Measurements from ENCODE around the gene JAGN1. TPM values are rescaled to one million over a fixed set of nuclear protein-coding genes. Genes with fewer than 3 reads are reported as not detected.

The JAGN1 gene
- total RNA-seq, 4 donors from 2014 or later, result 24.7 to 40.8 (median 33.3) TPM

- H3K9me3 ChIP-seq, result no peaks in the 10 kb centered on the region
- WGBS, 2 donors, result 2% methylated on average over 19 of the region's 99 CpGs; no CpG with 5 or more reads in 1 of the 2 donors
- H3K4me3 ChIP-seq, result peak overlapping the region; percentile 39 to 79 (median 61)
- peaks cover 42 to 72% (median 47%) of the 10 kb centered on the region in 3 donors for H3K4me1 ChIP-seq
- intact Hi-C loops (cut with DNase I), result no loop called here
- DNase-seq, result no peak
- TF ChIP-seq, protein P1, sequence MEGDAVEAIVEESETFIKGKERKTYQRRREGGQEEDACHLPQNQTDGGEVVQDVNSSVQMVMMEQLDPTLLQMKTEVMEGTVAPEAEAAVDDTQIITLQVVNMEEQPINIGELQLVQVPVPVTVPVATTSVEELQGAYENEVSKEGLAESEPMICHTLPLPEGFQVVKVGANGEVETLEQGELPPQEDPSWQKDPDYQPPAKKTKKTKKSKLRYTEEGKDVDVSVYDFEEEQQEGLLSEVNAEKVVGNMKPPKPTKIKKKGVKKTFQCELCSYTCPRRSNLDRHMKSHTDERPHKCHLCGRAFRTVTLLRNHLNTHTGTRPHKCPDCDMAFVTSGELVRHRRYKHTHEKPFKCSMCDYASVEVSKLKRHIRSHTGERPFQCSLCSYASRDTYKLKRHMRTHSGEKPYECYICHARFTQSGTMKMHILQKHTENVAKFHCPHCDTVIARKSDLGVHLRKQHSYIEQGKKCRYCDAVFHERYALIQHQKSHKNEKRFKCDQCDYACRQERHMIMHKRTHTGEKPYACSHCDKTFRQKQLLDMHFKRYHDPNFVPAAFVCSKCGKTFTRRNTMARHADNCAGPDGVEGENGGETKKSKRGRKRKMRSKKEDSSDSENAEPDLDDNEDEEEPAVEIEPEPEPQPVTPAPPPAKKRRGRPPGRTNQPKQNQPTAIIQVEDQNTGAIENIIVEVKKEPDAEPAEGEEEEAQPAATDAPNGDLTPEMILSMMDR (IDR thresholded peaks at IDR 0.05), result peak in 4 of 6 experiments; percentile 20 to 48 (median 27)
- peak in 1 of 4 donors; percentile 15 for TF ChIP-seq POLR2A (IDR thresholded peaks at IDR 0.05)
- H3K27me3 ChIP-seq, result no peaks in the 10 kb centered on the region
- peak overlapping the region; percentile 86 to 97 (median 94) for H3K27ac ChIP-seq
- H3K36me3 ChIP-seq, result peaks cover 0 to 36% (median 0%) of the 10 kb centered on the region in 3 donors
Observed at GRCh38 chr3:9915254-9916141, 25.1 kb downstream of the JAGN1 start.

DNA sequence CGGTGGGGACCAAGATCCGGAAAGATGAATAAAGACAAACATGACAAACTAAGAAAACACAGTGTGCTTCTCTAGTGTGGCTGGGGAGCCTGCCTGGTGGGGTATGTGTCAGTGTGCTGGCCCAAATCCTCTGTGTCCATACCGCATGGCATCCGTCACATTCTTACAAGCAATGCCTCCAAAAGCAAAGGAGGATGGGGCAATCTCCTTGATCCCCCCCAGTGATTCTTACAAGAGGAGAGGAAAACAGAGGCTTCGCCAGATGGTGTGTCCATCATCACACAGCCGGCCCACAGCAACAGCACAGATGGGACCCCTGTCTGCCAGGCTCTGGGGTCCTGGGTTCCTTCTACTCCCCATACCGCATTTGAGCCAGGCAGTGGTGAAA, 25.9 kb downstream of the JAGN1 start:
- H3K4me3 ChIP-seq, result peak overlapping the region; percentile 50 to 79 (median 61)
- H3K9me3 ChIP-seq, result no peaks in the 10 kb centered on the region
- no peak for TF ChIP-seq POLR2A (IDR thresholded peaks at IDR 0.05)
- TF ChIP-seq, protein P1 (IDR thresholded peaks at IDR 0.05), result no peak
- peaks cover 42 to 72% (median 47%) of the 10 kb centered on the region in 3 donors for H3K4me1 ChIP-seq
- intact Hi-C loops (cut with DNase I), result no loop called here
- H3K36me3 ChIP-seq, result peaks cover 0 to 36% (median 0%) of the 10 kb centered on the region in 3 donors
- no peaks in the 10 kb centered on the region for H3K27me3 ChIP-seq
- no peak for DNase-seq
- H3K27ac ChIP-seq, result peak overlapping the region; percentile 86 to 97 (median 94)
- 39 to 53% methylated on average over 6 to 7 of the region's 7 CpGs for WGBS, 2 donors

GRCh38 chr3:9916734-9917680, 26.6 kb downstream of the JAGN1 start, which contains the start of gene IL17RC:
Gene IL17RC (plus strand): TSS chr3:9917098. CDS start chr3:9917316, 218 bp downstream.
- H3K27ac ChIP-seq, result peak within 1 kb of the TSS; percentile 86 to 97 (median 94)
- no peaks in the 10 kb centered on the region for H3K9me3 ChIP-seq
- H3K4me1 ChIP-seq, result peaks cover 42 to 71% (median 47%) of the 10 kb centered on the region in 3 donors
- TF ChIP-seq POLR2A (IDR thresholded peaks at IDR 0.05), result peak in 1 of 4 donors; percentile 73
- TF ChIP-seq, protein P1 (IDR thresholded peaks at IDR 0.05), result no peak
- no peak for DNase-seq
- 7 to 15% methylated on average over 8 to 13 of the region's 19 CpGs for WGBS, 2 donors
- intact Hi-C loops (cut with DNase I), result no loop called here
- H3K4me3 ChIP-seq, result peak within 1 kb of the TSS; percentile 50 to 79 (median 61)
- H3K27me3 ChIP-seq, result no peaks in the 10 kb centered on the region
- peaks cover 0 to 32% (median 0%) of the 10 kb centered on the region in 3 donors for H3K36me3 ChIP-seq

GRCh38 chr3:9917820-9918219, 27.4 kb downstream of the JAGN1 start:
- intact Hi-C loops (cut with DNase I), result no loop called here
- no peak for TF ChIP-seq POLR2A (IDR thresholded peaks at IDR 0.05)
- TF ChIP-seq, protein P1 (IDR thresholded peaks at IDR 0.05), result no peak

More at GRCh38 chr3:9917820-9918219, 27.4 kb downstream of the JAGN1 start:
- peaks cover 42 to 63% (median 47%) of the 10 kb centered on the region in 3 donors for H3K4me1 ChIP-seq
- peak overlapping the region; percentile 86 to 97 (median 94) for H3K27ac ChIP-seq
- 70% methylated on average over 7 of the region's 10 CpGs; no CpG with 5 or more reads in 1 of the 2 donors for WGBS, 2 donors
- DNase-seq, result no peak
- peaks cover 0 to 27% (median 0%) of the 10 kb centered on the region in 3 donors for H3K36me3 ChIP-seq
- no peaks in the 10 kb centered on the region for H3K27me3 ChIP-seq
- peak overlapping the region; percentile 50 to 79 (median 61) for H3K4me3 ChIP-seq
- no peaks in the 10 kb centered on the region for H3K9me3 ChIP-seq
